HG03175 (cell line): ENCODE measurements around the gene ARHGEF28.

Experiments
- ATAC-seq: cut with Tn5 transposase; IDR thresholded peaks from one replicate; pipeline ENCODE4 v1.9.1; 2021; ENCODE audit warnings: mild to moderate bottlenecking, moderate library complexity; ENCODE audit not compliant: unreplicated experiment

Gene ARHGEF28

GRCh38 chr5:73692166-73692640 lies 66.2 kb downstream of the ARHGEF28 start:
- ATAC-seq: no peak

- no peak for ATAC-seq
Observed at GRCh38 chr5:73692981-73693380, 67.0 kb downstream of the ARHGEF28 start.

GRCh38 chr5:73693573-73694061 lies 67.6 kb downstream of the ARHGEF28 start:
- ATAC-seq: no peak

- ATAC-seq: peak; percentile 88
Observed at GRCh38 chr5:73694089-73694488, 68.1 kb downstream of the ARHGEF28 start.

- ATAC-seq: no peak
Observed at GRCh38 chr5:73698011-73698410, 72.0 kb downstream of the ARHGEF28 start.

- ATAC-seq: no peak
Observed at GRCh38 chr5:73701566-73701965, 75.6 kb downstream of the ARHGEF28 start.

- no peak for ATAC-seq
Observed at GRCh38 chr5:73702534-73702933, 76.5 kb downstream of the ARHGEF28 start.

- ATAC-seq: no peak
Observed at GRCh38 chr5:73702951-73703350, 77.0 kb downstream of the ARHGEF28 start.

GRCh38 chr5:73705364-73705763 lies 79.4 kb downstream of the ARHGEF28 start:
- no peak for ATAC-seq

- ATAC-seq: no peak
Observed at GRCh38 chr5:73706963-73707362, 81.0 kb downstream of the ARHGEF28 start.

GRCh38 chr5:73709536-73710129 lies 83.6 kb downstream of the ARHGEF28 start:
- ATAC-seq: no peak

GRCh38 chr5:73716284-73716808 lies 90.3 kb downstream of the ARHGEF28 start:
- no peak for ATAC-seq

- ATAC-seq: no peak
Observed at GRCh38 chr5:73718762-73719161, 92.8 kb downstream of the ARHGEF28 start.

- no peak for ATAC-seq
Observed at GRCh38 chr5:73719632-73720031, 93.6 kb downstream of the ARHGEF28 start.

- ATAC-seq: no peak
Observed at GRCh38 chr5:73722231-73722630, 96.2 kb downstream of the ARHGEF28 start.

GRCh38 chr5:73726071-73726470 lies 100.1 kb downstream of the ARHGEF28 start:
- no peak for ATAC-seq

- no peak for ATAC-seq
Observed at GRCh38 chr5:73726606-73727231, 100.7 kb downstream of the ARHGEF28 start.

- ATAC-seq: no peak
Observed at GRCh38 chr5:73727470-73727869, 101.5 kb downstream of the ARHGEF28 start.

GRCh38 chr5:73728493-73729273 lies 102.7 kb downstream of the ARHGEF28 start:
- ATAC-seq: no peak

GRCh38 chr5:73729329-73729728 lies 103.3 kb downstream of the ARHGEF28 start:
- no peak for ATAC-seq

GRCh38 chr5:73732045-73732444 lies 106.0 kb downstream of the ARHGEF28 start:
- no peak for ATAC-seq

GRCh38 chr5:73733219-73733618 lies 107.2 kb downstream of the ARHGEF28 start:
- no peak for ATAC-seq
